ENCODE measurements around the gene ARHGEF28. TPM values are rescaled to one million over a fixed set of nuclear protein-coding genes. Genes with fewer than 3 reads are reported as not detected.

The ARHGEF28 gene
- total and polyA plus RNA-seq, 9 of the 15 experiments (the other 6 are each of a cell fraction or from before 2014, with no cell fraction given): 0.27 TPM; not detected in 8

DNA sequence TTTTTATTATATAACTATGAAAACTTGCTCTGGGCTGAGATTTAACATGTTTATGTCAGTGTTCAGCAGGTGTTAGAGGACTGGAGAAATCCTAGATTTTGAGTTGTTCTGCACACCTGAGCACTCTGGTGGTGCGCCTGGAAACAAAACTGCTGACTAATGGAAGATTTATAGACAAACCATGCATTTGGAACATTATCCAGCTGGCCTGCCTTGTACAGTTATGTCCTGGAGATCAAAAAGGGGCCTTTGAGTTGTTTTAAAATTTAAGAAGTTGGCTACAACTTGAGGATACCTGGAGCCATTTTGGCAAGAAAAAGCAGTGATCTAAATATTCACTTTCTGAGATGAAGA, 5.7 kb upstream of the ARHGEF28 start:
- CTCF ChIA-PET (ENCODE audit: low intra/inter-chr PET ratio): no interaction called here
- in situ Hi-C loops (cut with MboI): no loop called here
- peak; percentile 76 for TF ChIP-seq ZNF316 (IDR thresholded peaks at IDR 0.05)
- peak; percentile 67 for TF ChIP-seq MAFG (tag; conservative IDR thresholded peaks at IDR 0.05)
- TF ChIP-seq, protein P1, sequence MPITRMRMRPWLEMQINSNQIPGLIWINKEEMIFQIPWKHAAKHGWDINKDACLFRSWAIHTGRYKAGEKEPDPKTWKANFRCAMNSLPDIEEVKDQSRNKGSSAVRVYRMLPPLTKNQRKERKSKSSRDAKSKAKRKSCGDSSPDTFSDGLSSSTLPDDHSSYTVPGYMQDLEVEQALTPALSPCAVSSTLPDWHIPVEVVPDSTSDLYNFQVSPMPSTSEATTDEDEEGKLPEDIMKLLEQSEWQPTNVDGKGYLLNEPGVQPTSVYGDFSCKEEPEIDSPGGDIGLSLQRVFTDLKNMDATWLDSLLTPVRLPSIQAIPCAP (CRISPR knock-in tag; IDR thresholded peaks at IDR 0.05; ENCODE audit: borderline replicate concordance): no peak
- TF ChIP-seq, protein P2, sequence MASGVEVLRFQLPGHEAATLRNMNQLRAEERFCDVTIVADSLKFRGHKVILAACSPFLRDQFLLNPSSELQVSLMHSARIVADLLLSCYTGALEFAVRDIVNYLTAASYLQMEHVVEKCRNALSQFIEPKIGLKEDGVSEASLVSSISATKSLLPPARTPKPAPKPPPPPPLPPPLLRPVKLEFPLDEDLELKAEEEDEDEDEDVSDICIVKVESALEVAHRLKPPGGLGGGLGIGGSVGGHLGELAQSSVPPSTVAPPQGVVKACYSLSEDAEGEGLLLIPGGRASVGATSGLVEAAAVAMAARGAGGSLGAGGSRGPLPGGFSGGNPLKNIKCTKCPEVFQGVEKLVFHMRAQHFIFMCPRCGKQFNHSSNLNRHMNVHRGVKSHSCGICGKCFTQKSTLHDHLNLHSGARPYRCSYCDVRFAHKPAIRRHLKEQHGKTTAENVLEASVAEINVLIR (CRISPR knock-in tag; IDR thresholded peaks at IDR 0.05): no peak
- TF ChIP-seq SMARCA4 (IDR thresholded peaks at IDR 0.05): no peak
- TF ChIP-seq ZNF311 (CRISPR knock-in tag; IDR thresholded peaks at IDR 0.05): no peak
- no peak for TF ChIP-seq CSDE1 (IDR thresholded peaks at IDR 0.05)
- no peak for TF ChIP-seq ZNF699 (CRISPR knock-in tag; IDR thresholded peaks at IDR 0.05; ENCODE audit: insufficient replicate concordance)
- TF ChIP-seq MAFK (IDR thresholded peaks at IDR 0.05; ENCODE audit: low read length): peak; percentile 59; the same call in 1 of the 2 replicates
- TF ChIP-seq, protein P3, sequence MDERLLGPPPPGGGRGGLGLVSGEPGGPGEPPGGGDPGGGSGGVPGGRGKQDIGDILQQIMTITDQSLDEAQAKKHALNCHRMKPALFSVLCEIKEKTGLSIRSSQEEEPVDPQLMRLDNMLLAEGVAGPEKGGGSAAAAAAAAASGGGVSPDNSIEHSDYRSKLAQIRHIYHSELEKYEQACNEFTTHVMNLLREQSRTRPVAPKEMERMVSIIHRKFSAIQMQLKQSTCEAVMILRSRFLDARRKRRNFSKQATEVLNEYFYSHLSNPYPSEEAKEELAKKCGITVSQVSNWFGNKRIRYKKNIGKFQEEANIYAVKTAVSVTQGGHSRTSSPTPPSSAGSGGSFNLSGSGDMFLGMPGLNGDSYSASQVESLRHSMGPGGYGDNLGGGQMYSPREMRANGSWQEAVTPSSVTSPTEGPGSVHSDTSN (CRISPR knock-in tag; IDR thresholded peaks at IDR 0.05; ENCODE audit: low read depth): no peak
- TF ChIP-seq, protein P3 (tag; conservative IDR thresholded peaks at IDR 0.05; ENCODE audit: low read depth): no peak
- TF ChIP-seq TAF9B (IDR thresholded peaks at IDR 0.05; ENCODE audit: partially characterized antibody): no peak
- TF ChIP-seq, protein P4, sequence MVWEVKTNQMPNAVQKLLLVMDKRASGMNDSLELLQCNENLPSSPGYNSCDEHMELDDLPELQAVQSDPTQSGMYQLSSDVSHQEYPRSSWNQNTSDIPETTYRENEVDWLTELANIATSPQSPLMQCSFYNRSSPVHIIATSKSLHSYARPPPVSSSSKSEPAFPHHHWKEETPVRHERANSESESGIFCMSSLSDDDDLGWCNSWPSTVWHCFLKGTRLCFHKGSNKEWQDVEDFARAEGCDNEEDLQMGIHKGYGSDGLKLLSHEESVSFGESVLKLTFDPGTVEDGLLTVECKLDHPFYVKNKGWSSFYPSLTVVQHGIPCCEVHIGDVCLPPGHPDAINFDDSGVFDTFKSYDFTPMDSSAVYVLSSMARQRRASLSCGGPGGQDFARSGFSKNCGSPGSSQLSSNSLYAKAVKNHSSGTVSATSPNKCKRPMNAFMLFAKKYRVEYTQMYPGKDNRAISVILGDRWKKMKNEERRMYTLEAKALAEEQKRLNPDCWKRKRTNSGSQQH (CRISPR knock-in tag; IDR thresholded peaks at IDR 0.05): no peak
- TF ChIP-seq, protein P5, sequence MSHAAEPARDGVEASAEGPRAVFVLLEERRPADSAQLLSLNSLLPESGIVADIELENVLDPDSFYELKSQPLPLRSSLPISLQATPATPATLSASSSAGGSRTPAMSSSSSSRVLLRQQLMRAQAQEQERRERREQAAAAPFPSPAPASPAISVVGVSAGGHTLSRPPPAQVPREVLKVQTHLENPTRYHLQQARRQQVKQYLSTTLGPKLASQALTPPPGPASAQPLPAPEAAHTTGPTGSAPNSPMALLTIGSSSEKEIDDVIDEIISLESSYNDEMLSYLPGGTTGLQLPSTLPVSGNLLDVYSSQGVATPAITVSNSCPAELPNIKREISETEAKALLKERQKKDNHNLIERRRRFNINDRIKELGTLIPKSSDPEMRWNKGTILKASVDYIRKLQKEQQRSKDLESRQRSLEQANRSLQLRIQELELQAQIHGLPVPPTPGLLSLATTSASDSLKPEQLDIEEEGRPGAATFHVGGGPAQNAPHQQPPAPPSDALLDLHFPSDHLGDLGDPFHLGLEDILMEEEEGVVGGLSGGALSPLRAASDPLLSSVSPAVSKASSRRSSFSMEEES (CRISPR knock-in tag; IDR thresholded peaks at IDR 0.05): no peak
- no peak for TF ChIP-seq HDAC6 (IDR thresholded peaks at IDR 0.05; ENCODE audit: low read depth, low read length)
- no peak for TF ChIP-seq FOXK2 (conservative IDR thresholded peaks at IDR 0.05 in 1 of 2, IDR thresholded peaks at IDR 0.05 in 1 of 2; ENCODE audit: low read depth in 2 of 2)
- TF ChIP-seq NFE2 (IDR thresholded peaks at IDR 0.05; ENCODE audit: low read depth): 0 out of 2 replicates have a peak, but pooled peaks have one; percentile 4

More for the DNA sequence above, 5.7 kb upstream of the ARHGEF28 start:
- DNase-seq (ENCODE audit: extremely low read depth in 1 of 4, low spot score in 3 of 4) (no peak), FAIRE-seq (no peak), ATAC-seq (no peak)
- Histone ChIP-seq H3K27ac (ENCODE audit: extremely low read depth, low read depth, low read length) (no peak overlapping the region), H4K20me1 (replicated peaks; ENCODE audit: control insufficient read depth, insufficient read depth, low read length) (no peaks in the 10 kb centered on the region), H3K36me3 (ENCODE audit: control insufficient read depth, insufficient read depth, low read length) (no peaks in the 10 kb centered on the region), H3K9ac (ENCODE audit: insufficient read depth in 1 of 2, low read depth in 2 of 2, low read length in 2 of 2) (no peak overlapping the region), H3K4me1 (replicated peaks in 1 of 2; ENCODE audit: control insufficient read depth in 2 of 2, insufficient read depth in 2 of 2, low read length in 2 of 2) (no peaks in the 10 kb centered on the region), H3K79me2 (ENCODE audit: control insufficient read depth, insufficient read depth, low read length) (no peaks in the 10 kb centered on the region), H3K4me3 (no peak overlapping the region), H3K27me3 (ENCODE audit: control insufficient read depth in 2 of 2, insufficient read depth in 2 of 2, low read length in 2 of 2) (peaks cover 15 to 21% of the 10 kb centered on the region in 2 experiments; a peak in 4 of 5 replicates), H3K9me1 (ENCODE audit: control insufficient read depth, insufficient read depth, low read length) (no peaks in the 10 kb centered on the region), H2AFZ (ENCODE audit: low read depth, low read length) (no peak overlapping the region), H3K4me2 (ENCODE audit: insufficient read depth, low read length) (no peak overlapping the region), H3K9me3 (replicated peaks; ENCODE audit: control insufficient read depth, insufficient read depth, low read depth, low read length) (no peaks in the 10 kb centered on the region)
- intact Hi-C loops (cut with micrococcal nuclease): no loop called here
- POLR2A ChIA-PET: no interaction called here
- BruUV-seq (replicated peaks): no TSS peak
- 0% methylated on average over 1 of the region's 1 CpG for WGBS (ENCODE audit: insufficient coverage, low coverage, missing lambda C conversion rate)
